NOMO-1 treated with dmso at 0.1 percent for 144 hours (cell line): ENCODE results near the gene FIZ1.
"Not testable (repeated sequence)": the region's sequence is repeated elsewhere in the genome, so short reads cannot be mapped to it uniquely, and the experiment has no call there.

ENCODE experiments used
- DNase-seq: peaks from one replicate; lab custom pipeline; 2025; ENCODE audit not compliant: unreplicated experiment; lab: John Stamatoyannopoulos, UW

The FIZ1 gene

DNA sequence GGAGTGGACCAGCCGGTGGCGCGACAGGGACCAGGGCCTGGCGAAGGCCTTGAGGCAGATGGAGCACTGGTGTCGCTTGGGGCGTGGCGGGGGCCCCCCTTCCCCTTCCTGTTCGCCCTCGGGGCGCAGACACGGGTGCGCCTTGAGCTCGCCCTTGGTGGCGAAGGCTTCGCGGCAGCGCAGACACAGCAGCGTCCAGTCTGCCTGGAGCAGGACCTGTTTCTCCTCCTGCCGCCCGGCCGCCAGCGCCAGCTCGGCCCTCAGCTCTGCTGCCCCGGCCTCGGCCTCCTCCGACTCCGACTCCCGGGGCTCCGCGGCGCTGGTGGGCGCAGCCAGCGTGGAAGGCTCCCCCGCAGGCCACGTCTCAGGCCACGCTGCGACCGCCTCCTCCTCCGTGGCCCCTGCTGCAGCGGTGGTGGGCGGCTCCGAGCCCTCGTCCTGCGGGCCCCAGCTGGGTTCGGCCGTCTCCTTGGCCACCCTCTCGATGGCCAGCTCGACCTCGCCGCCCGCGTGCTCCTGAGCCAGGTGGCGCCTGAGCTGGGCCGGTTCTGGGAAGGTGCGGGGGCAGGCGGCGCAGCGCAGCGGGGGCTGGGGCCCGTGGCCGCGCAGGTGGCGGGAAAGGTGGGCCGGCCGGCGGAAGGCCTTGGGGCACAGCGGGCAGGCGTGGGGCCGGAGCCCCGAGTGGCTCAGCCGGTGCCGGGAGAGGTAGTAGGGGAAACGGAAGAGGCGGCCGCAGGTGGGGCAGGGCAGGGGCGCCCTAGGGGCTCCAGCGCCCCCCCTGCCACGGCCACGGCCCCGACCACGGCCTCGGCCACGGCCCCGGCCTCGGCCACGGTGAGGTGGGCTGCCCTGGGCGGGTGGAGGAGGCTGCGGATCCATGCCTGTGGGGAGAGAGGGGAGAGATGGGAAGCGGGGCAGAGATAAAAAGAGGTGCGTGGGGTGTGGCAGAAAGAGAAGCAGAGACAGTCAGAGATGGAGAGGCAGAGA lies 20.3 kb downstream of the FIZ1 start:
- no peak for DNase-seq

DNA sequence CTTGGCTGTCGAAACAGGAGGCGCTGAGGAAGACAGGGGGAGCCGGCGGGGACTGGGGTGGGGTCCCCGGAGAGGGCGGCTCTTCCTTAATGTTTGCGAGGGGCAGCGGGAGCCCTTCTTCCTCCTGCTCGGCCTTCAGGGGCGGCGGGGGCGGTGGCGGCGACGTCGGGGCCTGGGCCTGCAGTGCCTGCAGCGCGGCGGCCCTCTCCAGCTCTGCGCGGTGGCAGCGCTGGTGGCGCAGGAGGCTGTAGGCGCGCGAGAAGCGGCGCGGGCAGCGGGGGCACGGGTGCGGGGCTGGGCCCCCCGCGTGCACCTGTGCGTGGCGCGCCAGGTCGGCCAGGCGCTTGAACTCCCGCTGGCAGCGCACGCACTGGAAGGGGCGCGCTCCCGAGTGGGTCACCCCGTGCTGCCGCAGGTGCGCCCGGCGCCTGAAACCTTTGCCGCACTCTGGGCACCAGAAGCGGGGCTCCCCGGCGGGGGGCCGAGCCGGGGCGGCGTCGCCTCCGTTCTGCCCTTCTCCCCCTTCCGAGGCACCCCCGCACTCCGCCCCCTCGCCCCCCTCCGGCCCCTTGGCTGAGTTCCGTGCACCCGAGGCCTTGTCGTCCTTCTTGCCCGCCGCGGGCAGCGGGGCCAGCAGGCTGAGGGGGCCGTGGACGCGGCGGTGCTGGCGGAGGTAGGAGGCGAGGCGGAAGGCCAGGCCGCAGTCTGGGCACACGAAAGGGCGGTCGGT lies 21.1 kb downstream of the FIZ1 start:
- DNase-seq = no peak

DNA sequence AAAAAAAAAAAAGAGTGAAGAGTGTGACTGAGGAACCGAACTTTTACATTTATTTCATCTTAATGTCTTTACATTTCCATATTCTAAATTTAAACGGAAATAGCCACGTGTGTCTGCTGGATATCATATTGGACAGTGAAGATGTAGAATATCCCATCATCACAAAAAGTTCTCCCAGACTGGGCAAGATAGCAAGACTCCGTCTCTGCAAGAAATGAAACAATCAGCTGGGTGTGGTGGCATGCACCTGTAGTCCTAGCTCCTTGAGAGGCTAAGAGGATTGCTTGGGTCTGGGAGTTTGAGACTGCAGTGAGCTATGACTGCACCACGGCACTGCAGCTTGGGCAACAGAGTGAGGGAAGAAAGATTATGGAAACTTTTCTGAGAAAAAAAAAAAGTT lies 22.6 kb downstream of the FIZ1 start:
- no peak for DNase-seq

DNA sequence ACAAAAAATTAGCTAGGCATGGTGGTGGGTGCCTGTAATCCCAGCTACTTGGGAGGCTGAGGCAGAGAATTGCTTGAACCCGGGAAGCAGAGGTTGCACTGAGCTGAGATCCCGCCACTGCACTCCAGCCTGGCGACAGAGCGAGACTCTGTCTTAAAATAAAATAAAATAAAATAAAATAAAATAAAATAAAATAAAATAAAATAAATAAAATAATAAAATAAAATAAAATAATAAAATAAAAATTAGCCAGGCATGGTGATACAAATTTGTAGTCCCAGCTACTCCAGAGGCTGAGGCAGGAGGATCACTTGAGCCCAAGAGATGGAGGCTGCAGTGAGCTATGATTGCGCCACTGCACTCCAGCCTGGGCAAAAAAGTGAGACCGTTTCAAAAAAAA lies 25.4 kb downstream of the FIZ1 start:
- not testable (repeated sequence) for DNase-seq

DNA sequence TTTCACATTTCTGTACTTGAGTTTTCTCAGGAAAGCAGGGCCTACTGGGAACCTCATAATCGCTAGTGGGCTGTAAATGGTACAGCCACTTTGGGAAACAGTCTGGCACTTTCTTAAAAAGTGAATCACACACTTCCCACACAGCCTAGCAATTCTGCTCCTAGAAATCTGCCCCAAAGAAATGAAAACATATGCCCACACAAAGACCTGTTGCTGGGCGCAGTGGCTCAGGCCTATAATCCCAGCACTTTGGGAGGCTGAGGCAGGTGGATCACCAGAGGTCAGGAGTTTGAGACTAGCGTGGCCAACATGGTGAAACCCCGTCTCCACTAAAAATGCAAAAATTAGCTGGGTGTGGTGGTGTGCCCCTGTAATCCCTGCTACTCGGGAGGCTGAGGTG lies 29.8 kb downstream of the FIZ1 start:
- DNase-seq = not testable (repeated sequence)

DNA sequence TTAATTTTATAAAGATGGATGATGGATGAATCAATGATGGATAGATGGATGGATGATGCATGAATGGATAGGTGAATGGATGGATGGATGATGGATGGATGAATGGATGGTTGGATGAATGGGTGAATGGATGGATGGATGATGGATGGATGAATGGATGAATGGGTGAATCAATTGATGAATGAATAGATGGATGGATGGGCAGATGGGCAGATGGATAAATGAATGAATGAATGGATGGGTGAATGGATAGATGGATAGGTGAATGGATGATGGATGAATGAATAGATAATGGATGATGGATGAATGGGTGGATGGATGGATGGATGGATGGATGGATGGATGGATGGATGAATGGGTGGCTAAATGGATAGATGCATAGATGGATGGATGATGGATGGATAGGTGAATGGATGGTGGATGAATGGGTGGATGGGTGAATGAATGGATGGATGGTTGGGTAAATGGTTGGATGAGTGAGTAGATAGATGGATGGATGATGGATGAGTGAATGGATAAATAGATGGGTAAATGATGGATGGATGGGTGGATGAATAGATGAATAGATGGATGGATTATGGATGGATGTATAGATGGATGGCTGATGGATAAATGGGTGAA lies 31.5 kb downstream of the FIZ1 start:
- DNase-seq = no peak

DNA sequence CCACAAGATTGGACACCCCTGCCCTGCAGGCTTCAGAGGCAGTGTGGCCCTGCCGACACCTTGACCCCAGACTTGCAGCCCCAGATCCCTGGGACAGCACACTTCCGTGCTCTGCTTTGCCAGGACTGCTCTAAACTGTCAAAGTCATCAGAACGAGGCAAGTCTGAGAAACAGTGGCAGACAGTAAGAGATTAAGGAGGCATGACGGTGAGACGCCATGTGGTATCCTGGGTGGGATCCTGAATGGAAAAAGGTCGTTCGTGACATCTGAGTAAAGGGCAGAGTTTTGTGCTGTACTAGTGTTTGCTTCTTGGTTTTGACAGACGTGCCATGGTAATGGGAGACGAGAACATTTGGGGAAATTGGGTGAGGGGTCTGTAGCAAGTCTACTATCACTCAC lies 32.5 kb downstream of the FIZ1 start:
- DNase-seq = no peak

DNA sequence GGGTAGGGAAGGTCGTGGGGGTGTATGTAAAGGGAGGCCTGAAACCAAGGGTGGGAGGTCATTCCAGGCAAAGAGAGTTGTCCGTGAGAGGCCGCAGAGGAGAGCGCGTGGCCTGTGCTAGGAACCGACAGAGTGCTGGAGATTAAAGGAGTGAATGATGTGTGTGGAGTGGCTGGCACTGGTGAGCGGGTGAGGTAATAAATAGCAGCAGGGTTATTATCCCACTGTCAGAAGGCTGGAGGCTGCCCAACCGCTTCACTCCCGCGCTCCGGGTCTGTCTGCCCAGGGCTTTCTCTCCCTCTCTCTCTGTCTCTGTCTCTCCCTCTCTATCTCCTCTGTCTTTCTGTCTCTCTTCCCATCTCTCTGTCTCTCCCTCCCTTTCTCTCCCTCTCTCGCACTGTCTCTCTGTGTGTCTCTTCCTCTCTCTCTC lies 36.0 kb downstream of the FIZ1 start:
- no peak for DNase-seq

DNA sequence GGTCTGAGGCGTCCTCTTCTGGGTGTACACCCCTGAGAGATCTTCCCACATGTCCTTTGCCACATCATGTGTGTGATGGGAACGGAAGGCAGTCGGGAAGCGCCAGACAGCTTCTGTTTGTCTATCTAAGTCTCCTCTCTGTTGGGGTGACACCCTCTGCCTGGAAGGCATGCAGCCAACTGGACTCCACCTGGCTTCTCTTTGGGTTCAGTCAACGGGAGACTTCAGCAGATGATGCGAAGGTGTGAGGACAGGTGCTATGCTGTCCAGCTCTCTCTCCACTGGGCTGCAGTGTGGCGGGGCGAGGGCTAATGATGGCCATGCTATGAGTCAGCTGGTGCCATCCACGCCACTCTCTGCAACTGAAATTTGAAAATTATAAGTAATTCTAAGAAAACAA lies 39.6 kb downstream of the FIZ1 start:
- DNase-seq = no peak

DNA sequence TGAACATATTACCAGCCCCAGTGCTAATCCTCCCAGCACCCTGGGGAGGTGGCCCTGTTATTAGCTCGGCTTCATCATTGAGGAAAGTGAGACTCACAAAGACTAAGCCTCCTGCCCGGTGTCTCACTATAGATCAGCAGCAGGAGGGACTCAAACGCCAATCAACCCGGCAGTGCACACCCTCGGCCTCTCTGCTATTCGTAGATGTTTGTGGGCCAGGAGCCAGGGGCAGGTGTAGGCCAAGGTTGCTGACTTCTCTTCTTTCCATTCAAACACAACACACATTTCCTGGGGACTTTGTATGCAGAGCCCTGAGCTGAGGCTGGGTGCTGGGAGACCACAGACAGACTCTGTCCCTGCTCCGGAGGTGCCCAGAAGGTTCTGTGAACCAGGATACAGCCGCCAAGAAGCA lies 44.6 kb downstream of the FIZ1 start:
- DNase-seq = no peak

DNA sequence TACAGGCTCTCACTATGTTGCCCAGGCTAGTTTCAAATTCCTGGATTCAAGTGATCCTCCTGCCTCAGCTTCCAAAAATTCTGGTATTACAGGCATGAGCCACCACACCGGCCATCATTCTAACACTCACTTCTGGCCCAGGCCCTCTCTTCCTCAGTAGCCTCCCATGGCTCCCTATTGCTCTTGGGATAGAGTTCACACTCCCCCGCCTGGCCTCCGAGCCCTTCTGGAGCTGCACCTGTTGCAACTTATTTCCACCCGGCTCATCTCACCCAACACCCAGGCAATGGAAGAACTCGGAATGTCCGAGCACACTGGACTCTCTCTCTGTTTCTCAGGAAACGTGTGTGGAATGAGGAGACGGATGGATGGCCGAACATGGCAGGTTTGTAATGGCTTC lies 45.0 kb downstream of the FIZ1 start:
- no peak for DNase-seq

DNA sequence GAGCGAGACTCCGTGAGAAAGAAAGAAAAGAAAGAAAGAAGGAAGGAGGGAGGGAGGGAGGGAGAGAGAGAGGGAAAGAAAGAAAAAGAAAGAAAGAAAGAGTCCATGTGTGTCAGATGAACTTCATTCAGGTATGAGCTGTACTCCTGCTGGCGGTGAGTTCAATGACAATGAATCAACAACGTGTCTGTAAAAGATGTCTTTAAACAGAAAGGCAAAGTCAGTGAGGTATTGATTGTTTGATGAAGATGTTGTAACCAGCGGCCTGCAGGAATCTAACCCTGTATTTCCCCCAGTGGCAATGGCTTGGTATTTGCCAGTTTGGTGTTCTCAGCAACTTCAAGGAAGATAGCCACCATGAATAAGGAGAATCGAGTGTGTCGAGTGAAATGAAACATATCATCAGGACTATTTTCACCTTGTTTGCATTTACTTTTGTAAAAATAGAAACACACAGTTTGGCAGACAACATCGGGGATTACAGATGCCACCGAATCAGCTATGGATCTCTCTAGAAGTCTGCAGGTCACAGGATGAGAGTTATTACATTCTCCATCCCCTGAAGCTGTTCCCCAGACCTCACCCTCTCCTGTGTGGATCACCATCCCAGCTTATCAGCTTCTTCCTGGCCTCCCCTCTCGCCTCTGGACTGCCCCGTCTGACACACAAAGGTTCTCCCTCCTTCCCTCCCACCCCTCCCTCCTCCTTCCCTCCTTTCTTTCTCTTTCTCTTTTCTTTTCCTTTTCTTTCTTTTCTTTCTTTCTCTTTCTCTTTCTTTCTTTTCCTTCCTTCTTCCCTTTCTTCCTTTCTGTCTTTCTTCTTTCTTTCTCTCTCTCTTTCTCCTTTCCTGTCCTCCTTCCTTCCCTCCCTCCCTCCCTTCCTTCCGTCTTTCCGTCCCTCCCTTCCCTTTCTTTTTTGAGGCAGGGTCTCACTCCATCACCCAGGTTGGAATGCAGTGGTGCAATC lies 45.8 kb downstream of the FIZ1 start:
- no peak for DNase-seq

DNA sequence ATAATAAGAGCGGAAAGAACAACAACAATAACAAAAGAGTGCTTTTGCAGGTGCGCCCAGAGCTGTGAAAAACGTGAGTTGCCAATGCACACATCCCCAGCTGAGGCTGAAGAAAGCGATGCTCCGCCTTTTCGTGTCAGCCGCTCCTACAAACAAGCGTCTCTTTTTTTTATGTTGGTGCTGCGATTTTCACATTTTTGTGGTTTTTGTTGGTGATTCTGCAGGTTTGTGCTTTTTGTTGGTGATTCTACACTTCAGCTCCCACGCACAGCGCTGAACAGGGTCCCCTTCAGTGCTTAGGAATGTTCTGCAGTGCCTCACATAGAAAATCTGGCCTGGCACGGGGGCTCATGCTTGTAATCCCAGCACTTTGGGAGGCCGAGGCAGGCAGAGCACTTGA lies 46.7 kb downstream of the FIZ1 start:
- no peak for DNase-seq

DNA sequence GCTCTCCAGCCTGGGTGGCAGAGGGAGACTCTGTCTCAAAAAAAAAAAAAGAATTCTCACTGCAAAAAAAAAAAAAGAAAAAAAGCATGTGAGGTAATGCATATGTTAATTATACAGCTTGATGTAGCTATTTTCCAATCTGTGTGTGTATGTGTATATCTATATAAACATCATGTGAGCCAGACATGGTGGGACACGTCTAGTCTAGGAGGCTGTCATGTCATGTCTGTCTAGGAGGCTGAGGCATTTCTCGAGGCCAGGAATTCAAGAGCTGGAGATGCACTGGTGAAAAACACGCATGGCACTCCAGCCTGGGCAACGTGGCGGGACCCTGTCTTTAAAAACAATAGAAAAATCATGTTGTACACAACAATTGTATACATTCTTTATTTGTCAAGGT lies 47.1 kb downstream of the FIZ1 start:
- no peak for DNase-seq

DNA sequence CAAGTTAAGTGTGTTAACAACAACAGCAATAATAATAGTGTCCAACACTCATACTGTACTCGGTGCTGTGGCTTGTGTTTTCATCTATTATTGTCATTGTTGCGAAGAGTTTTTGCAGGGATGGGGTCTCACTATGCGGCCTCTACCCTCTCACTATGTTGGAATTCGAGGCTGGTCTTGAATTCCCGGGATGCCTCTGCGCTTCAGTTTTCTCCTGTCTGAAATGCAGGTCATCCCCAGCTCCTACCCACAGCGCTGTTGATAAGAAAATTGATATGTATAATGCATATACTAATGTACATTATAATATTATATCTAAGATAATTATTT lies 49.0 kb downstream of the FIZ1 start:
- no peak for DNase-seq

DNA sequence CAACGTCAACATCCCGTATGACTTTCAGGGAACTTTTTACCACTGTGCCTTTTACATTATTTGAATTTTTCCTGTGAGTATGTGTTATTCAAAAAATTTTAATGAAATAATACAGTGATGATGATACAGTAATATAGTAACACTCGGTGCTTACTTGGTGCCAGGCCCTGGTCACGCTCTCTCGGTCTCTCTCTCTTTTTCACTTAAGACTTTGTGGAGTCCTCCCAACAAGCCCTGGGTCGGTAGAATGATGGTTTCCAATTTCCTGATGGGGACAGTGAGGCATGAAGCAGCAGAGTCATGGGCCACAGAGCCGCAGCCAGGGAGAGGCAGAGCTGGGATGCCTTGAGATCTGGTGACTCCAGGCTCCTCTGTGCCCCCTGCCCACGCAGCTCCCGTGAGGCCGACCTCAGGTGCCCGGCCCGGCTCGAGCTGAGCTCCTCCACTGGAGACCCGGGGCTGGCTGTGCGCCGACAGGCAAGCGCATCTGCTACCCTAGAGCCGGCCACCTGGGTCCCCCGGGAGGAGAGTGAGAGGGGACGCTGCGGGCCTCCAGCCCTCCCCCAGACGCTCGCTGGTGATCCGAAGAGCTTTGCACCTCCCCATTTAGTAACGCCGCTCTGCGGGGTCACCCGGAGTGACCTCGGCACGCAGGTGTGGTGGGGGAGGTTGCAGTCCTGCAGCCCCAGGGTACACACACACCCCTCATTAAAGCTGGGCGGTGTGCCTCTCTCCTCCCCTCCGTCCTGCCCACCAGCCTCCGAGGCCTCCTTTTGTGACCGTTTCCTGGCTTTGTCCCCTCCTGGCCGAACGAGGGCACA lies 49.6 kb downstream of the FIZ1 start:
- no peak for DNase-seq

DNA sequence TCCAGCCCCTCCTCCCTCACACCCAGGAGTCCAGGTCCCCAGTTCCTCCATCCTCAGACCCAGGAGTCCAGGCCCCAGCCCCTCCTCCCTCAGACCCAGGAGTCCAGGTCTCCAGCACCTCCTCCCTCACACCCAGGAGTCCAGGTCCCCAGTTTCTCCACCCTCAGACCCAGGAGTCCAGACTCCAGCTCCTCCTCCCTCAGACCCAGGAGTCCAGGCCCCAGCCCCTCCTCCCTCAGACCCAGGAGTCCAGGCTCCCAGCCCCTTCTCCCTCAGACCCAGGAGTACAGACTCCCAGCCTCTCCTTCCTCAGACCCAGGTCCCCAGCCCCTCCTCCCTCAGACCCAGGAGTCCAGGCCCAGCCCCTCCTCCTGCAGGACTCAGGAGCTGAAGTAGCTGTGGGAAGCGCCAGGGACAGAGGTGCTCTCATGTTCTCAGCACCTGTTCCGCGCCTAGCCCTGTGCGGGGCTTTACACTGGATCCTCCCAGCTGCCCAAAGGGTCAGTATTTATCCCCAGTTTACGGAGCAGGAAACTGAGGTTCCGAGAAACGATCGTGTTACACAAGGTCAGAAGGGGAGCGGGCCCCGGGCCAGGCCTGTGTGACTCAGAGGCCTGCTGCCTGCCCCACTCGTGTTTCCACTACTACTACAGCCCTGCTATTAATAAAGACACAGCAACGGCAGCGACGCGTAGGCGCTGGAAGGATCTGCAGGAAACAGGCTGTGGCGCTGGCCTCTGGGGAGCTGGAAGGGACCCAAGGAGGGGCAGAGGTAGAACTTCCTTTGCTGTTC lies 52.3 kb downstream of the FIZ1 start:
- DNase-seq = no peak

DNA sequence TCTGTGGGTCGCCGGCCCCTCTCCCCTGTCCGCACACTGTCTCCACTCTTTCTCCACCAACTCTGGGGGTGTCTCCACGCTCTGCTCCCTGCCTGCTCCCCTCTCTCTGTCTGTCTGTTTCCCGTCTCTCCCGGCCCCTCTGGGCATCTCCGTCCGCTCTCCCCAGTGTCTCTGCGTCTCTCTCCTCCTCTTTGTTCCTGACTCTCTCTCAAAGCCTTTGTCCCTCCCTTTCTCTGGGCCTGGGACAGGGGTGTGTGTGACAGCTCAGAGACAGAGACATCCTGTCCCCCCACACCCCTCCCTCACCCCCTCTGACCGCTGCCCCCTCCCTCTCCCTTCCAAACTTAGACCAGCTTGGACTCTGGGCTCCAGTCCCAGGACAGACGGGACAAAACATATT lies 53.3 kb downstream of the FIZ1 start:
- no peak for DNase-seq

DNA sequence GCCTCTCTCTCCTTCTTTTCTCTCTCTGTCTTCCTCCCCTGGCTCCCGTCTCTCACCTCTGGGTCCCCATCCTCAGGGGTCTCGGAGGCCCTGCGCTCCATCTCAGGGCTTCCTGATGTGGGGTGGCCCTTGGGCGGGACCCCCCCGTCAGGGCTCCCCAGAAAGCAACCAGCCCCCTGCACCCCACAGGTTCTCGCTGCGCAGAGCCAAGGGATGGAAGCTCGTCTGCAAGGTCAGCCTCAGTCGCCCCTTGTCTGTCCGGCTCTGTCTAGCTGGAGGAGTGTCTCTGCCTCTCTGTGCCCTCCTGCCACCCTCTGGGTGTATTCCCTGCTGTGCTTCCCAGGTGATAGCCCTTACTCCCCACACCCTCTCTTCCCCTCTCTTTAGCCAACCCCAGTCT lies 53.9 kb downstream of the FIZ1 start, which contains the start of gene SBK3:
Gene SBK3, minus strand, starts transcription at position 101 of the 400 bp plus-strand sequence. Its CDS starts 0 bp downstream, at position 101.
- DNase-seq = no peak
